SK-N-MC (cell line): ENCODE data around the gene GTPBP1.

Source experiments
- EZH2 ChIP-seq: fragments of 200-600 bp; sonication (generic); IDR thresholded peaks from one replicate; pipeline ENCODE4 v1.6.1; 2017; ENCODE audit warnings: antibody characterized with exemption
- FOXP2 ChIP-seq: optimal IDR thresholded peaks from 2 replicates; pipeline ENCODE3; 2011; ENCODE audit warnings: mild to moderate bottlenecking, moderate library complexity; ENCODE audit not compliant: insufficient read depth; ENCODE audit errors: extremely low read length, control extremely low read depth
- POLR2AphosphoS5 ChIP-seq: IDR thresholded peaks from 2 replicates; pipeline ENCODE4 v1.6.1; 2012; ENCODE audit warnings: mild to moderate bottlenecking, low read depth, low read length, borderline replicate concordance

DNA sequence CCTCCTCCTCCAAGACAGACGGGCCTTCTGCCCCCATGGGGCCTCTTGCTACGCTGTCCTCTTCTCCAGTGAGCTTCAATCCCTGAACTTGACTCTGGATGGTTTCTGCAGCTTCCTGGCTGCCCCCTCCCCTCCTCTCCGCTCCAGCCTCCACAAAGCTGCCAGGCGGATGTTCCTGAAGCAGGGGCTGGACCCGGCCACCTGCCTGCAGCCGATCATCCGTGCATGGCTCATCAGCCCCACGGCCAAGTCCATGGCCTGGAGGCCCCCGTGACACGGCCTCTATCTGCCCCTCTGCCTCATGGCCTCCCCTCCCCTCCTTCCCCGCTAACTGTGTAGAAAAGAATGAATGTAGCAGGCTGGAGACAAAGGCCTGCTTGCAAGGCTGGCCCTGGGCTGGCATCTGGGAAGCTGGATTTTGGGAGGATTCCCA, 56.8 kb downstream of the GTPBP1 start:
- TF ChIP-seq POLR2AphosphoS5 (no peak), EZH2 (no peak), FOXP2 (no peak)
